K562 (cell line): ENCODE measurements around the gene RABL6. TPM values are rescaled to one million over a fixed set of nuclear protein-coding genes. Genes with fewer than 3 reads are reported as not detected.

Experiments used
- CEBPB ChIP-seq: fragments of 450-650 bp; IDR thresholded peaks from 2 replicates; pipeline ENCODE4 v1.6.1; 2016; ENCODE audit warnings: missing genetic modification characterization, missing compliant biosample characterization
- CEBPZ ChIP-seq: fragments of 150-350 bp; IDR thresholded peaks from 2 replicates; pipeline ENCODE4 v1.6.1; 2014; ENCODE audit warnings: low read depth, mild to moderate bottlenecking, low read length, borderline replicate concordance
- CHD2 ChIP-seq: IDR thresholded peaks from 2 replicates; pipeline ENCODE4 v1.6.1; 2011; ENCODE audit warnings: low read depth, low read length
- CSDE1 ChIP-seq, 2 experiments: fragments of 450-650 bp; IDR thresholded peaks; 2 replicates each; pipeline ENCODE4 v1.6.1; 2016; ENCODE audit warnings: mild to moderate bottlenecking in 1 of 2
- FIP1L1 ChIP-seq: fragments of 200-400 bp; formaldehyde crosslinking; IDR thresholded peaks from 2 replicates; pipeline ENCODE4 v1.6.1; 2018; ENCODE audit warnings: mild to moderate bottlenecking, low read depth, low read length; ENCODE audit not compliant: poor library complexity, severe bottlenecking
- FOXM1 ChIP-seq, 2 experiments: fragments of 450-650 bp in 1 of 2; sonication (generic) in 1 of 2; formaldehyde crosslinking in 1 of 2; IDR thresholded peaks; 2 replicates each; pipeline versions ENCODE4 v1.6.1 to v1.9.0; 2017 to 2022; ENCODE audit warnings: low read depth in 2 of 2, mild to moderate bottlenecking in 2 of 2, missing genetic modification reagents in 1 of 2, moderate library complexity in 1 of 2
- GABPA ChIP-seq: fragments of 200-800 bp; sonication (Bioruptor generic); conservative IDR thresholded peaks from 2 replicates; pipeline ENCODE4 v1.6.1; 2016; ENCODE audit warnings: low read depth, missing genetic modification characterization, missing compliant biosample characterization
- KLF13 ChIP-seq: fragments of 450-650 bp; IDR thresholded peaks from 2 replicates; pipeline ENCODE4 v1.6.1; 2016; ENCODE audit warnings: missing genetic modification characterization, low read depth, mild to moderate bottlenecking, missing compliant biosample characterization, moderate library complexity, borderline replicate concordance
- MIER1 ChIP-seq: fragments of 450-650 bp; IDR thresholded peaks from 2 replicates; pipeline ENCODE4 v1.6.1; 2016; ENCODE audit warnings: antibody characterized with exemption, mild to moderate bottlenecking, low read depth
- MNT ChIP-seq, 2 experiments: fragments of 450-650 bp; conservative IDR thresholded peaks; 2 replicates each; pipeline ENCODE4 v1.6.1; 2017; ENCODE audit warnings: mild to moderate bottlenecking in 2 of 2, moderate library complexity in 2 of 2
- MXD1 ChIP-seq: fragments of 250-450 bp; sonication (Bioruptor Pico); IDR thresholded peaks from 2 replicates; pipeline ENCODE4 v1.8.0; 2021; ENCODE audit warnings: borderline replicate concordance, mild to moderate bottlenecking, moderate library complexity; ENCODE audit not compliant: poor library complexity, severe bottlenecking
- NFIC ChIP-seq: fragments of 450-650 bp; IDR thresholded peaks from 2 replicates; pipeline ENCODE4 v1.6.1; 2017; ENCODE audit warnings: mild to moderate bottlenecking, inconsistent platforms
- PHB ChIP-seq: fragments of 250-450 bp; sonication (Bioruptor Pico); IDR thresholded peaks from 2 replicates; pipeline ENCODE4 v1.5.0; 2021
- PHF21A ChIP-seq: fragments of 450-650 bp; IDR thresholded peaks from 2 replicates; pipeline ENCODE4 v1.6.1; 2017; ENCODE audit warnings: low read depth, borderline replicate concordance
- PTRF ChIP-seq: fragments of 450-650 bp; IDR thresholded peaks from 2 replicates; pipeline ENCODE4 v1.6.1; 2016; ENCODE audit warnings: mild to moderate bottlenecking, missing genetic modification characterization, missing compliant biosample characterization
- RAD51 ChIP-seq: fragments of 450-650 bp; IDR thresholded peaks from 2 replicates; pipeline ENCODE4 v1.7.1; 2016; ENCODE audit warnings: low read depth, mild to moderate bottlenecking, borderline replicate concordance
- RBM25 ChIP-seq: fragments of 200-400 bp; formaldehyde crosslinking; IDR thresholded peaks from 2 replicates; pipeline ENCODE4 v1.6.1; 2018; ENCODE audit warnings: low read length, low read depth, moderate library complexity; ENCODE audit not compliant: severe bottlenecking
- SIN3A ChIP-seq, 2 experiments: fragments of 150-350 bp in 1 of 2; IDR thresholded peaks; 2 replicates each; pipeline ENCODE4 v1.6.1; 2011 to 2016; ENCODE audit warnings: borderline replicate concordance in 2 of 2, low read depth in 2 of 2, low read length in 2 of 2, mild to moderate bottlenecking in 2 of 2, moderate library complexity in 2 of 2; ENCODE audit not compliant: control insufficient read depth in 1 of 2
- TEAD4 ChIP-seq, 2 experiments: sonication (generic) in 1 of 2; formaldehyde crosslinking in 1 of 2; IDR thresholded peaks; 2 replicates each; pipeline versions ENCODE4 v1.6.1 to v1.8.0; 2012 to 2022; ENCODE audit warnings: borderline replicate concordance in 1 of 2, inconsistent platforms in 1 of 2, low read length in 1 of 2, mild to moderate bottlenecking in 1 of 2, missing genetic modification reagents in 1 of 2
- ZNF408 ChIP-seq: fragments of 250-450 bp; sonication (Bioruptor Pico); IDR thresholded peaks from 2 replicates; pipeline ENCODE4 v1.4.0; 2020; ENCODE audit warnings: low read depth, mild to moderate bottlenecking, moderate library complexity
- polyA plus RNA-seq, 8 experiments: library from polyadenylated mRNA; depleted of rRNA in 4 of 8; stranded (reverse) in 5 of 8; unstranded in 3 of 8; fragments of >200 nt; fragmentation: Nextera tagmentation in 2 of 8; fragmentation: Illumina TruSeq in 1 of 8; extraction: Ambion mirVana in 2 of 8; extraction: Trizol in 1 of 8; gene quantifications; 2 replicates each; pipeline versions ENCODE4 v1.2.1 to v1.2.3, GENCODE V29; 2011 to 2014; ENCODE audit warnings: inconsistent platforms in 1 of 8, missing spikeins in 1 of 8
- total RNA-seq, 7 experiments: library from RNA; depleted of rRNA in 6 of 7; stranded (reverse); fragments of >200 nt in 6 of 7; fragmentation: Illumina TruSeq in 2 of 7; extraction: Trizol in 2 of 7; gene quantifications; 2 replicates each; pipeline versions ENCODE4 v1.2.1 to v1.2.3, GENCODE V29; 2011 to 2021; ENCODE audit warnings: low replicate concordance in 1 of 7

The RABL6 gene
- total and polyA plus RNA-seq, 9 of the 15 experiments (the other 6 are each of a cell fraction or from before 2014, with no cell fraction given): 5.6 to 181 (median 84.5) TPM

- TF ChIP-seq CEBPZ (no peak), TEAD4 (IDR thresholded peaks at IDR 0.05; ENCODE audit: low read length) (0 out of 2 replicates have a peak, but pooled peaks have one; percentile 24), TEAD4 (CRISPR knock-in tag; IDR thresholded peaks at IDR 0.05; ENCODE audit: borderline replicate concordance) (no peak), FIP1L1 (no peak), PHF21A (peak; percentile 88), MNT (conservative IDR thresholded peaks at IDR 0.05) (peak; percentile 87 to 93), PTRF (no peak), ZNF408 (CRISPR knock-in tag) (no peak), FOXM1 (IDR thresholded peaks at IDR 0.05; ENCODE audit: low read depth) (peak; percentile 86), FOXM1 (CRISPR knock-in tag; IDR thresholded peaks at IDR 0.05; ENCODE audit: low read depth) (no peak; the same call in 1 of the 2 replicates), GABPA (peak; percentile 45; the same call in 1 of the 2 replicates), RBM25 (no peak), KLF13 (peak; percentile 64; the same call in 1 of the 2 replicates), SIN3A (IDR thresholded peaks at IDR 0.05; ENCODE audit: borderline replicate concordance in 2 of 2, control insufficient read depth in 1 of 2, low read depth in 2 of 2, low read length in 2 of 2) (peak; percentile 66 to 92; a peak in 3 of 4 replicates), MXD1 (no peak), CHD2 (peak; percentile 91), CSDE1 (IDR thresholded peaks at IDR 0.05) (no peak), MIER1 (no peak), RAD51 (peak; percentile 59; the same call in 1 of the 2 replicates), CEBPB (tag) (peak; percentile 96), NFIC (peak; percentile 51), PHB (CRISPR knock-in tag) (peak; percentile 16; the same call in 1 of the 2 replicates)
Observed at GRCh38 chr9:136849038-136849959, 41.6 kb downstream of the RABL6 start, which contains the start of gene PHPT1 (continued).
